ENCODE data around the gene KRTAP10-3.
"Not testable (repeated sequence)": the region's sequence is repeated elsewhere in the genome, so short reads cannot be mapped to it uniquely, and the experiment has no call there.

The KRTAP10-3 gene

GRCh38 chr21:44601091-44601490, 42.5 kb upstream of the KRTAP10-3 start:
- not testable (repeated sequence) for DNase-seq (ENCODE audit: low read depth); H3K4me3 ChIP-seq (ENCODE audit: low read depth, low read length)
- TF ChIP-seq, protein P1, sequence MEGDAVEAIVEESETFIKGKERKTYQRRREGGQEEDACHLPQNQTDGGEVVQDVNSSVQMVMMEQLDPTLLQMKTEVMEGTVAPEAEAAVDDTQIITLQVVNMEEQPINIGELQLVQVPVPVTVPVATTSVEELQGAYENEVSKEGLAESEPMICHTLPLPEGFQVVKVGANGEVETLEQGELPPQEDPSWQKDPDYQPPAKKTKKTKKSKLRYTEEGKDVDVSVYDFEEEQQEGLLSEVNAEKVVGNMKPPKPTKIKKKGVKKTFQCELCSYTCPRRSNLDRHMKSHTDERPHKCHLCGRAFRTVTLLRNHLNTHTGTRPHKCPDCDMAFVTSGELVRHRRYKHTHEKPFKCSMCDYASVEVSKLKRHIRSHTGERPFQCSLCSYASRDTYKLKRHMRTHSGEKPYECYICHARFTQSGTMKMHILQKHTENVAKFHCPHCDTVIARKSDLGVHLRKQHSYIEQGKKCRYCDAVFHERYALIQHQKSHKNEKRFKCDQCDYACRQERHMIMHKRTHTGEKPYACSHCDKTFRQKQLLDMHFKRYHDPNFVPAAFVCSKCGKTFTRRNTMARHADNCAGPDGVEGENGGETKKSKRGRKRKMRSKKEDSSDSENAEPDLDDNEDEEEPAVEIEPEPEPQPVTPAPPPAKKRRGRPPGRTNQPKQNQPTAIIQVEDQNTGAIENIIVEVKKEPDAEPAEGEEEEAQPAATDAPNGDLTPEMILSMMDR (IDR thresholded peaks at IDR 0.05; ENCODE audit: control insufficient read depth, extremely low read depth, insufficient read depth) = peak; percentile 43

DNA sequence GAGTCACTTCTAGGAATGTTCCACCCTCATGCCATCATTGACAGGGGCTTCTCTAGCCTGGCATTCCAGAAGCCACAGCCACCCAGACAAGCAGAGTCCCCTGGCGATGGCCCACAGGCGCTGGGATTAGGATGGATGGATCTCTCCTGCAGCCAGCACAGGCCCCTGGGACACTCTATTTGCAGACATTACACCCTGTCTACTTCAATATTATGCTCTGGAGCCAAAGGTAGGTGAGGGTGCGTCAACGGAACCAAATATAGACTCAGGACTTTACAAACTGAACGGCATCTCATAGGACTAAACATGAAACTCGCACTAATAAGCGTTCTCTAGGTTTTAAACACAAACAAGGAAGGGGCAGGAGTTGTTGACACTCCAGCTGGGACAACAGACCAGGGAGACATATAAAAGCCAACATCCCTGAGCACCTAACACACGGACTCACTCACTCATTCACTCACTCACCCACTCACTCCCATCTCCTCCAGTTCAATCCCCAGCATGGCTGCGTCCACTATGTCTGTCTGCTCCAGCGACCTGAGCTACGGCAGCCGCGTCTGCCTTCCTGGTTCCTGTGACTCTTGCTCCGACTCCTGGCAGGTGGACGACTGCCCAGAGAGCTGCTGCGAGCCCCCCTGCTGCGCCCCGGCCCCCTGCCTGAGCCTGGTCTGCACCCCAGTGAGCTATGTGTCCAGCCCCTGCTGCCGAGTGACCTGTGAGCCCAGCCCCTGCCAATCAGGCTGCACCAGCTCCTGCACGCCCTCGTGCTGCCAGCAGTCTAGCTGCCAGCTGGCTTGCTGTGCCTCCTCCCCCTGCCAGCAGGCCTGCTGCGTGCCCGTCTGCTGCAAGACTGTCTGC, 41.8 kb upstream of the KRTAP10-3 start, which contains the start of gene KRTAP10-7:
KRTAP10-7 (plus strand) TSS at position 480 of the 861 bp plus-strand sequence; CDS start at position 505, 25 bp downstream.
- not testable (repeated sequence) for H3K4me3 ChIP-seq (ENCODE audit: low read depth, low read length); DNase-seq (ENCODE audit: low read depth)

DNA sequence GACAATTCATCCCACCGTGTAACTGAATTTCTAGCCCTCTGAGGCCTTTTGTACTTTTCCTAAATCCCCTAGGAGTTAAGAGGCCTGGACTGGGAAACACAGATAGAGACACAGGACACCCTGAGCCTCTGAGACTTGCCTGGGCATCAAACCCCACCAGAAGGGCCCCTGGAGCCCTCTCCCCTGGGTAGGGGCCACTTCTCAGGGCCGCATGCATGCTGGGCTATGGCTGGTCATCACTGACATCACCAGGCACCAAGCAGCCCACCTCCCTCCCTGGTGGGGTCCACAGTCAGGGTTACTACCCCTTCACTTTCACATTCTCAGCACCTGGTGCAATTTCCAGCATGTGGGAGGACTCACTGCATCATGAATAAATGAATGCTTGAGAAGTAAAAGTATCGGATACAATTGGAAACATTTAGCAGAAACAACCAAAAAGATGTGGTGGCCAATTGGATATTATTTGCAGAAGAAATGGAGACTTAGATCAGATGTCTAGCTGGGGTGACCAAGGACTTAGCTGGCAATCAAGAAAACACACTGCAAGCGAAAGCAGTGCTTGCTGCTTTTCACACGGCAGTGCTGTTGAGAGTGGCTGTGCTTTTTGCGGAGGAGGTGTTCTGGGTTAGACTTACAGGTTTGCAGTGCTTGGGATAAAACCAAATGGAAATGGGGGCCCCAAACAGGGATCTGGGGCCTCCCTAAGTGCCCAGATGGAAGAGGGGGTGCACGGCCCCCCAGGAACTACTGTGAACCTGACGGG, 40.9 kb upstream of the KRTAP10-3 start:
- no peak overlapping the region for H3K4me3 ChIP-seq (ENCODE audit: low read depth, low read length)
- DNase-seq (ENCODE audit: low read depth) = no peak
- TF ChIP-seq, protein P1 (IDR thresholded peaks at IDR 0.05; ENCODE audit: control insufficient read depth, extremely low read depth, insufficient read depth) = no peak

DNA sequence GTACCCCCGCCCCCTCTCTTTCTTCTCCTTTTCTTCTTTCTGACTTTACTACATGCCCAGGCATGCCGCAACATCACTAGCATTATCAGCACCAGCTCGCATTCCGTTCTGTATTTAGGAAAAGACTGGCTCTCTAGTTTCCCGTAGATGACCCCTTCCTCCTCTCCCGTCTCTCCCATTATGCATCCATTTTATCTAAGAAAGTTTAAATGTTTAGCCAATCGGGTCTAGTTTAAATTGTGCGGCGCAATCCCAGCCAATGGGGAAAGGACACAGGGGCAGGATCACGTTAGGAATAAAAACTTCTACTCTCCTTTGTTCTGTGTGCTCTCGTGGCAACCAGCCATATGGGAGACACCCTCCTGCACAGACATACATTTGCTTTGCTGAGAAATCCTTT, 39.5 kb upstream of the KRTAP10-3 start:
- TF ChIP-seq, protein P1 (IDR thresholded peaks at IDR 0.05; ENCODE audit: control insufficient read depth, extremely low read depth, insufficient read depth) = no peak
- no peak for DNase-seq (ENCODE audit: low read depth)
- H3K4me3 ChIP-seq (ENCODE audit: low read depth, low read length) = no peak overlapping the region

DNA sequence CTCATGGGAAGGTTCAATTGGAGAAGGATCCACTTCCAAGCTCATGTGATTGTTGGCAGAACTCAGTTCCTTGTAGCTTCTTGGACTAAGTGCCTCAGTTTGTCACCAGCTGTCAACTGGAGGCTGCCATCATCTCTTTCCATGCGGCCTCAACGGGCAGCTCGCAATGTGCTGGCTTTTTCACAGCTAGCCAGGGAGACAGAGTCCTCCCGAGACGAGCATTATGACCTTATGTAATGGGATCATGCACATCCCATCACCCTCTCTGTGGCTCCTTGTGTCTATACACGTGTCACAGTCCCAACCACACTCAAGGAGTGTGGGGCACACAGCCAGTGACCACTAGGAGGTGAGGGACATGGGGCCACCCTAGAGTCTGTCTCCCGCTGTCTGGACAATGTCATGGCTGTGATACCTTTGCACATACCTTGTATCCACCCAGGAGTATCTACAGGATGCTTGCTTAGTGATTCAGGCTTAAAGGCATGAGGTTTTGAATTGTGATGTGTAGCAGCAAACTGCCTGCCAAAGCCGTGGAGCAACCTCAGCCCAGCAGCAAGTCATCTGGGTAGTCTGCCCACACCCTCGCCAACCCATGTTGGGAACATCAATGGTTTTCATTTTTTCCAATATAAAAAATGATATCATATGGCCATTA, 37.6 kb upstream of the KRTAP10-3 start:
- DNase-seq (ENCODE audit: low read depth) = no peak
- no peak overlapping the region for H3K4me3 ChIP-seq (ENCODE audit: low read depth, low read length)

GRCh38 chr21:44595524-44595923, 36.9 kb upstream of the KRTAP10-3 start:
- no peak overlapping the region for H3K4me3 ChIP-seq (ENCODE audit: low read depth, low read length)
- DNase-seq (ENCODE audit: low read depth) = no peak
- TF ChIP-seq, protein P1 (IDR thresholded peaks at IDR 0.05; ENCODE audit: control insufficient read depth, extremely low read depth, insufficient read depth) = no peak

More for the DNA sequence above, 37.6 kb upstream of the KRTAP10-3 start:
- TF ChIP-seq, protein P1 (IDR thresholded peaks at IDR 0.05; ENCODE audit: control insufficient read depth, extremely low read depth, insufficient read depth) = no peak
